ENCODE measurements around the gene LBH.

LBH gene

DNA sequence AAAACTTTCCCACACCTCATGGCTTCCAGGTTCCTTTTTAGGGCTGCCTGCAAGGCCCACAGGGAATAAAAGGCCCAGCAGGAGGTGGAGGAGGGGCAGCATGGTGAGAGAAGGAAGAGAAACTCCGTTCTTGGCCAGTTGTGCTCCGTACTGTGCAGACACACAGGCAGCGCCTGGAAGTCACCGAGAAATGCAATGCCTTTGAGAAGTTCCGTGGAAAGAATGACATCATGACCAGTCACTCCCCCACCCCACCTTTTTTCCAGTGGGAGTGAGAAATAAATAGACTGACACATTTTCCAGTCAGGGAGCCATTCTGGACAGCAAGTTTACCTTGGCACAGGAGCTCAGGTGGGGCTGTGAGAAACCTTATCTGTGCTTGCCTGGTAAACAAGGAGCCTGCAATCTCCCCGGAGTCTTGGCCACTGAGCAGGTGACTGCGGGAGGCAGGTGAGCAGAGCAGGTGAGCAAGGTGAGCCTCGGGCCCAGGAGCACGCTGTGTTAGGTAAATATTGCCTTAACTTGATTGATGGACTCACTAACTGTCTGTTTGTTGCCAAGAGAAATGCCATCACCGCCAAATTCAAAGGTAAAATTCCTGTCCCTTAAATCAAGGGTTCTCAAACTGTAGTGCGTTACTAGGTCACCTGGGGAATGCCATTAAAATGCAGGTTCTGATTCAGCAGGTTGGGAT is 13.5 kb upstream of the LBH start:
- DNase-seq (ENCODE audit: low read depth in 2 of 2), result no peak

GRCh38 chr2:30218338-30218713 is 13.0 kb upstream of the LBH start:
- DNase-seq (ENCODE audit: low read depth in 2 of 2), result no peak

DNA sequence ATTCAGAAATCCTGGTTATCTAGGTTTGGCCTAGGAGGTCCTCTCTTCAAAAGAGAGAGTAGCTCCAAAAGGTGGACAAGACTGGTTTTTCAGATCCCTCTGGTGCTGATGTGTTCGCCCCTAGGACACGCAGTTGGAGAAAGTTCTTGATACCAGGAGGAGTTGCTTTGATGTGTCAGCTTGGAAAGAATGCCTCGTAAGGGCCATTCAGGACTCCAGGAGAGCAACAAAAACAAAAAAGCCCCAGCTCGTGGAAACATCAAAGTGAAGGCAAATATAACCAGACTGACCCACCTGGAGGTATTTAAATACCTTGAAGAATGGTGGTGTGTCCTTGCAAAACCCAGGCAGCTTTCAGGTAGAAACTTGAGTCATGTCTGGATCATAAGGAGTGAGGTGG is 12.5 kb upstream of the LBH start:
- DNase-seq (ENCODE audit: low read depth in 2 of 2), result no peak

DNA sequence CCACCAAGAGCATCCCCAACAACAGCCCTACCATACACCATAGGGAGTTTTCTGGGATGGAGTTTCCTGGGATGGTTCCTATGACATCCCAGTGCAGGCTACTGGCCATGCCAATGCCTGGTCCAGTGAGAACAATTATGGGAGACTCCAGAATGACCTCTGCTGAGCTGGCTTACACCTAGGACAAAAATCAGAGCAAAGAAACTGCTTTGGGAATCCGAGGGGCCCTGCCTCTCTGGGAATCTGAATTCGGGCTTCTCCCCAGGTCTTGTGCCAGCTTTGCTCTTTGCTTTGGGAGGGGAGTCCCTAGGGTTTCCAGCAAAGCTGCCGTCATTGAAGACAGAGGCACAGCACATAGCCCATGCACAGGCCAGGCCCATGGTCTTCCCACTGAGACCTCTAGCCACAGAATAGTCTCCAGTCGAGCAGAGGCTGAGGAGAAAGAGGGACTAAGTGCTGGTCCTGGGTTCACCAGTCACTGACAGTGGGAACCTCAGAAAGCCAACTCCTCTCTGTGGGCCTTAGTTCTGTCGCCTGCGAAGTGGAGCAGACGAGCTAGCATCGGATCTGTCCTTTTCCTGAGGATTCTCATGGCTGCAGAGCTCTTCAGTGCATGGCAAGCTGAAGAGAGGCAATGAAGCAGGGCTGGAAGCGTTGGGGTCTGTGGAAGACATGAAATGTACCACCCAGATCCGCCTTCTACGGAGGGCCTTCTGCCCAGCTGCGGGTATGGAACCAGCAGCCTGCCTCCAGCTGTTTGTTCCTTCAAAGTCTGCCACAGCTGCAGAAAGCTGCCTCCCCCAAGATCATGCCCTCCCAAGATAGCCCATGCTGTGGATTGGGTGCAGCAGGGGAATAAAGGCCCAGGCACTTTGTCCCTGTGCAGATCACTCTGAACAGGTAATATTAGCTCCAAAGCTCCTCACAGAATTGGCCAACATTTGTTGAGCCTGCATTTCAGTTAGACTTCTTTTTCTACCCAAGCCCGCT is 11.2 kb upstream of the LBH start:
- DNase-seq (ENCODE audit: low read depth in 2 of 2), result no peak

GRCh38 chr2:30221531-30221930 is 9.8 kb upstream of the LBH start:
- no peak for DNase-seq (ENCODE audit: low read depth in 2 of 2)

- no peak for DNase-seq (ENCODE audit: low read depth in 2 of 2)
Observed at GRCh38 chr2:30222031-30222430, 9.3 kb upstream of the LBH start.

- no peak for DNase-seq (ENCODE audit: low read depth in 2 of 2)
Observed at GRCh38 chr2:30222636-30223360, 8.5 kb upstream of the LBH start.

DNA sequence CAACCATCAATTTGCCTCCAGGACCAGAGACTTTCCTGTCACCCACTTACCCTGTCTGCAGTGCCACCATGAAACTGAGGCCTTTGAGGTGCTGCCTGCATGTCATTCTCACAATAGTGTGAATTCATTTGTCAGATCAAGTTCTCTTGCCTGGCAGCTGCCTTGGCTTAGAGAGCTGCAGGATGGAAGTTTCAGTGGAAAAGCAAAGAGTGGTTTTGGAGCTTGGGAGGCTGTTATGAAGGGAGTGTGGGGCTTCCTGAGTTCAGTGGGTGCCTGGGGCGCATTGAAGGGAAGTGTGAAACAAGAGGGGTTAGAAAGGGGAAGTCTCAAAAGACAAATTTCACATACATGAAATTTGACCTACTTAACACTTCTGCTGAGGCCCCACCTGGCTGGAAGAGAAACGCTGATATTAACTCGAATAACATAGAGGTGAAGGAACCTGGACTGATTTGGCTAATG is 7.9 kb upstream of the LBH start:
- no peak for DNase-seq (ENCODE audit: low read depth in 2 of 2)

GRCh38 chr2:30224151-30224550 is 7.2 kb upstream of the LBH start:
- no peak for DNase-seq (ENCODE audit: low read depth in 2 of 2)

- DNase-seq (ENCODE audit: low read depth in 2 of 2), result no peak
Observed at GRCh38 chr2:30225131-30225762, 6.1 kb upstream of the LBH start.

DNA sequence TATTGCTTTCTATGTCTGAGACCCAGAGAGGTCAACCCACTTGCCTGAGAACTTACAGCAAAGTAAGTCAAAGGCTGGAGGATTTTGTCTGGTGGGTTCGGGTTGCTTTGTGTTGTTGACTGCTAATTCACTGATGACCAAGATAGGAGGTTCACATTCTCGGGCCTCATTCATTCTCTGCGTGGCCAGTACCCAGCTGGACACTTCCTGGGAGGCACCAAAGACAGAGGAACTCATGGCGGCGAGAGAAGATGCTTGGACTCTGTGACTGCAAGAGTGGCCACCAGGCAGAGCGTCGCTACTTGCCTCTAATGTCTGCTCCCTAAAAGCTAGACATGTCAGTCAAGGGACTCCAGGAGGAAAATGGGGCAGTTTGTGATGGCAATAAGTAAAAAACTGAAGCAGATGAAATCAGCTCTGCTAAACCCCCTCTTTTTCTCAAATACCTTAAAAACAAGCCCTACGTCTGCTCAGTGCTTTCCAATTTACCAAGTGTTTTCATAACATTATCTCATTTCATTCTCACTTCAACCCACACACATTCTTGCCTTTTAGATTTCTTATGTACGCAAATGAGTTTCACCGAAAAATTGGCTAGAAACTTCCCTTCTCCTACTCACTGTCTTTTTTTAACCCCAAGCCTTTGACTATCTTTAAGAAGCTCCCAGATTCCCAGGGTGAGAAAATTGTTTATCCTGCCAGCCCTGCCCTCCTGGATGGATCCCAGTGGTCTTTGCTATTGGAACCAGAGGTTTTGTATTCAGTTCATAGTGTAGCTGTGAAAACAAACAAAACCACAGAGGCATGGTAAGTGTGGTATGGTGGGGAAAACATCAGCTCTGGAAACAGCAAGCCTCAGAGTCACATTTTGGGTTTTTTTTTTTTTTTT is 4.9 kb upstream of the LBH start:
- DNase-seq (ENCODE audit: low read depth in 2 of 2), result no peak

DNA sequence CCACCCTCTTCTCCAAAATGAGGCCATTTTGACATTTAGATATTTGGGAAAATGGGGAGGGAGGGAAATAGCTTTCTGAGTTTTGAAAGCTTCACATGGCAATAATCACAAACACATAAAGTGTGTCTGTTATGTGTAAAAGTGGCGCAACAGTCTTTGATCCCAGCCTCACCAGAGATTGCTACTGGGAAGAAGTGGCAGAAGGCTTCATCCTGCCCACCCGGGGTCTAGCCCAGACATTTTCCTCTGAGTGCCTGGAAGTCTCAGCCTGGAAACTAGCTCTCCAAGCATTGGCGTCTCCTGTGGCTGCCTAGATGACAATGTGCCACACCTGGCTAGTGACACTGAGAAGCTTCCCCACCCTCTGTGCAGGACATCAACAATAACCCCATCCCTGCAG is 1.7 kb upstream of the LBH start:
- DNase-seq (ENCODE audit: low read depth in 2 of 2), result no peak

DNA sequence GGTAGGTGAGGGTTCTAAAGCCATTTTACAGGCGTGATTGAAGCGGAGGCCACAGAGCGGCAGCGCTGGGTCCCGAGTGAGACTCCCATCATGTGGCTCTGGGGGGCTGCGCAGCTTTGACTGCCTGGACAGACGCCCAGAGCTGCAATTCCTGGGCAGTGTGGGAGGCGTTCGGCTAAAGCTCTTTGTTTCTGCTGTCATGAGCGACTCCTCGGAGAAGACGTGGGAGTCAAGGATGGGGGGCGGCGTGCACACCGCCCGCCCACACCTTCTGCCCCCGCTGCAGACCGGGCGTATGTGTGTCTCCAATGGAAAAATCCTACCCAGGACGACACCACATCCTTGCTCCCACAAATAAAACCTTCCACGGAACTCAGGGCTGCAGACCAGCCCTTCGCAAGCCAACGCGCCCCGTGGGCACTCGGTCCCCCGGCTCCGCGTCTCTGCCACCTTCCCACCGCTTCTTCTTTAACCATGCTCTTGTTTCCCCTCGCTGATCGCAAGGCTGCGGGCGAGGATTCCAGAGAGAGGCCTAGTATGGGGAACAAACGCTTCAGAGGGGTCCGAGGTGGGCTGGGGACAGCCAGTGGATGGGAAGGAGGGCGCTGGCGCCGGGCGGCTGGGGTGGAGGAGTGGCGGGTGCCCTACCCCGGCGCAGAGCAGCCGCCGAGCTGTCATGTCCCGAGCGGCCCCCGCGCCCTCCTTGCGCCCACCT is 680 bp upstream of the LBH start:
- no peak for DNase-seq (ENCODE audit: low read depth in 2 of 2)

GRCh38 chr2:30231996-30232800 is 864 bp downstream of the LBH start:
- DNase-seq (ENCODE audit: low read depth in 2 of 2), result peak in 1 of 2 donors; percentile 37

GRCh38 chr2:30232801-30233130 is 1.4 kb downstream of the LBH start:
- DNase-seq (ENCODE audit: low read depth in 2 of 2), result no peak

- no peak for DNase-seq (ENCODE audit: low read depth in 2 of 2)
Observed at GRCh38 chr2:30233271-30234009, 2.1 kb downstream of the LBH start.

- DNase-seq (ENCODE audit: low read depth in 2 of 2), result no peak
Observed at GRCh38 chr2:30234180-30234971, 3.0 kb downstream of the LBH start.

All from stimulated activated CD4-positive, alpha-beta T cell treated with anti-CD3 and anti-CD28 coated beads, Interleukin-1b, Interleukin-23, amount 100 ng/mL, for 1 hour (primary cell).